SK-N-SH (cell line): ENCODE measurements around the gene SGTA. TPM values are rescaled to one million over a fixed set of nuclear protein-coding genes. Genes with fewer than 3 reads are reported as not detected.

Source experiments
- CTCF ChIA-PET: fragments of 300-600, 350-600 bp; formaldehyde crosslinking; extraction: SDS; loops from one replicate; lab custom pipeline; 2021; lab: Yijun Ruan, JAX
- POLR2A ChIA-PET: fragments of 350-600 bp; sonication (Branson Sonifier 250); formaldehyde crosslinking; extraction: SDS; loops from one replicate; lab custom pipeline; 2020; ENCODE audit warnings: antibody characterized with exemption, inconsistent platforms; lab: Yijun Ruan, JAX
- DNase-seq: peaks from one replicate; pipeline ENCODE4 v3.0.0; 2012
- H2AFZ ChIP-seq: fragments of 200-600 bp; sonication (generic); 2 replicates; pipeline ENCODE4 v1.8.1; 2016; ENCODE audit warnings: antibody characterized with exemption, mild to moderate bottlenecking, low read depth
- H3F3A ChIP-seq: fragments of 200-600 bp; sonication (generic); replicated peaks from 2 replicates; pipeline ENCODE3; 2016; ENCODE audit warnings: antibody characterized with exemption, mild to moderate bottlenecking; ENCODE audit not compliant: insufficient read depth
- H3K27ac ChIP-seq, 2 experiments: fragments of 200-500 bp in 1 of 2; fragments of 200-600 bp in 1 of 2; sonication (Bioruptor generic) in 1 of 2; sonication (generic), shearing (Covaris generic) in 1 of 2; 2 replicates each; pipeline versions ENCODE4 v1.5.1 to v1.6.1; 2014 to 2016; ENCODE audit warnings: low read depth in 2 of 2, inconsistent platforms in 1 of 2, low read length in 1 of 2, mild to moderate bottlenecking in 1 of 2, mixed read lengths in 1 of 2
- H3K27me3 ChIP-seq: fragments of 200-600 bp; sonication (generic), shearing (Covaris generic); 2 replicates; pipeline ENCODE4 v1.6.1; 2016; ENCODE audit warnings: mixed run types; ENCODE audit not compliant: insufficient read depth
- H3K36me3 ChIP-seq, 2 experiments: fragments of 200-500 bp in 1 of 2; fragments of 200-600 bp in 1 of 2; sonication (Bioruptor generic) in 1 of 2; sonication (generic) in 1 of 2; replicated peaks in 1 of 2; 2 replicates each; pipeline versions ENCODE3 to v1.5.1; 2014 to 2016; ENCODE audit warnings: low read length in 1 of 2, mild to moderate bottlenecking in 1 of 2; ENCODE audit not compliant: insufficient read depth in 2 of 2, control insufficient read depth in 1 of 2
- H3K4me1 ChIP-seq, 2 experiments: fragments of 200-500 bp in 1 of 2; fragments of 200-600 bp in 1 of 2; sonication (Bioruptor generic) in 1 of 2; sonication (generic), shearing (Covaris generic) in 1 of 2; 2 replicates each; pipeline versions ENCODE4 v1.5.1 to v1.6.1; 2014 to 2016; ENCODE audit warnings: low read depth in 1 of 2, low read length in 1 of 2, mixed run types in 1 of 2; ENCODE audit not compliant: insufficient read depth in 2 of 2, control insufficient read depth in 1 of 2
- H3K4me2 ChIP-seq: fragments of 200-600 bp; sonication (generic), shearing (Covaris generic); 2 replicates; pipeline ENCODE4 v1.6.1; 2017; ENCODE audit warnings: mixed run types
- H3K4me3 ChIP-seq, 2 experiments: fragments of 200-500 bp in 1 of 2; fragments of 200-600 bp in 1 of 2; sonication (Bioruptor generic) in 1 of 2; sonication (generic), shearing (Covaris generic) in 1 of 2; 2 replicates each; pipeline versions ENCODE4 v1.5.1 to v1.8.1; 2014 to 2016; ENCODE audit warnings: low read depth in 2 of 2, inconsistent platforms in 1 of 2, low read length in 1 of 2, mild to moderate bottlenecking in 1 of 2, mixed read lengths in 1 of 2, moderate library complexity in 1 of 2
- H3K79me2 ChIP-seq: fragments of 200-600 bp; sonication (generic); 2 replicates; pipeline ENCODE4 v1.8.1; 2017; ENCODE audit warnings: mild to moderate bottlenecking; ENCODE audit not compliant: insufficient read depth
- H3K9ac ChIP-seq: fragments of 200-600 bp; sonication (generic); 2 replicates; pipeline ENCODE4 v1.6.1; 2017; ENCODE audit warnings: mixed run types
- H3K9me2 ChIP-seq: fragments of 200-600 bp; sonication (generic); 2 replicates; pipeline ENCODE4 v1.6.1; 2017; ENCODE audit warnings: mixed run types
- H3K9me3 ChIP-seq: fragments of 200-600 bp; sonication (generic); 2 replicates; pipeline ENCODE4 v1.6.1; 2017; ENCODE audit warnings: mixed run types, mild to moderate bottlenecking, moderate library complexity
- H4K20me1 ChIP-seq: fragments of 200-600 bp; sonication (generic); 2 replicates; pipeline ENCODE4 v1.6.1; 2017; ENCODE audit warnings: mild to moderate bottlenecking, mixed run types; ENCODE audit not compliant: insufficient read depth
- ELF1 ChIP-seq: IDR thresholded peaks from 2 replicates; pipeline ENCODE4 v1.4.0; 2012
- EP300 ChIP-seq, 2 experiments: IDR thresholded peaks; 2 replicates each; pipeline versions ENCODE4 v1.4.0 to v1.6.1; 2012; ENCODE audit warnings: borderline replicate concordance in 1 of 2, low read depth in 1 of 2, low read length in 1 of 2
- GATA2 ChIP-seq: sonication (generic); formaldehyde crosslinking; IDR thresholded peaks from 2 replicates; pipeline ENCODE4 v1.5.0; 2020; ENCODE audit warnings: mild to moderate bottlenecking, missing genetic modification reagents
- MXI1 ChIP-seq: IDR thresholded peaks from 2 replicates; pipeline ENCODE4 v1.6.1; 2012; ENCODE audit warnings: mild to moderate bottlenecking, low read depth, low read length, improper control_type of control experiment
- NFIC ChIP-seq: IDR thresholded peaks from 2 replicates; pipeline ENCODE4 v1.4.0; 2012; ENCODE audit warnings: borderline replicate concordance
- RCOR1 ChIP-seq: fragments of 150-350 bp; IDR thresholded peaks from 2 replicates; pipeline ENCODE4 v1.6.1; 2017; ENCODE audit warnings: antibody characterized with exemption, low read length
- REST ChIP-seq: IDR thresholded peaks from 2 replicates; pipeline ENCODE4 v1.6.1; 2012; ENCODE audit warnings: mild to moderate bottlenecking, low read depth, low read length, moderate library complexity
- TCF12 ChIP-seq: IDR thresholded peaks from 2 replicates; pipeline ENCODE4 v1.4.0; 2012
- USF1 ChIP-seq: IDR thresholded peaks from 2 replicates; pipeline ENCODE4 v1.4.0; 2012; ENCODE audit warnings: low read depth, borderline replicate concordance
- WGBS: methylation state at CpG from one replicate; pipeline ENCODE4 v1.1.6; 2017; ENCODE audit warnings: low lambda C conversion rate; 5-methylcytosine and 5-hydroxymethylcytosine counted together
- polyA plus RNA-seq, 3 experiments: library from polyadenylated mRNA; depleted of rRNA; stranded (reverse); fragments of >200 nt; gene quantifications; 2 replicates each; pipeline ENCODE4 v1.2.3, GENCODE V29; 2012

The SGTA gene
- polyA plus RNA-seq, 1 of the 3 experiments (the other 2 are of a cell fraction) = 78.4 TPM

DNA sequence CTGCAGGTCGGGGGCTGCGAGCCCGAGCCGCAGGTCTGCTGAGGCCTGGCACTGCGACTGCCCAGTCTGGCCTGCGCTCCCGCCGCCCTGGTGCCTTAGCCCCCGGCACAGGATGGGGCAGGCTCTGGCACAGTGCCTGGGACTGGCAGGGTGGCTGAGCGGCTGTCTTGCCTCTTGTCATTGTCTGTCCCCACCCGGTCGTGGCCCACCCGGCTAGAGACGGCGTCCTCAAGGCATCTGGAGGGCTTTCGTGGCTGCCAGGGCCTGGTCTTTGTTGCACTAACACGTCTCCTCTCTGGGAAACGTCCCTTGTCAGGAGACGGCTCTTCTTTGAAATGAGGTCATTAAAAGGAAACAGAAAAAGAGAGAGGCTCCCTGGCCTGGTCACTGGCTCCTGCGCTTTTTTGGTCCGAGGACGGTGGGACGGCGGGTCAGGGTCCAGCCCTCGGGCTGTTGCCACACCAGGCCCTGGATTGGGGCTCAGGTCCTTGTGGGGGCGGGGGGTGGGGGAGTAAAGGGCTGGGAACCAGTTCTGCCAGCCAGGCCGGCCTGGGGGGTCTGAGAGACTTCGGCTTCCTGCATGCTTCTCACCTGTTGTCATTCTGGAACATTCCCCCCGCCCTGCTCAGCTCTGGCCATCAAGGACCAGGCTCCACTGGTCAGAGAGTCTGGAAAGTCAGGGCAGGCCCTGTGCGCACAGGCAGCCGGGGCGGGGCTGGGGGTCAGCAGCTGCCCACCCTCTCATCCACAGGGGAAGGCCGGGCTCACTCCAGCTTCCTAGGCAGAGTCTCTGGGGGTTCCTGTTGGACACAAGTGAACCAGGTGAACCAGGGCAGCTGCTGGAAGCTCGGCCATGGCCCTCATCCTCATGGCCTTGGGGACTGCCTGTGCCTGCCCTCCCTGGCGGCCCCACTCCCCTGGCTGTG is 30.4 kb upstream of the SGTA start:
- Histone ChIP-seq H3K36me3 (peaks cover 3 to 40% of the 10 kb centered on the region in 2 experiments), H3F3A (no peaks in the 10 kb centered on the region), H3K27ac (peak overlapping the region in 1 of 2 experiments; percentile 86; a peak in 2 of 4 replicates), H3K9me2 (no peaks in the 10 kb centered on the region), H3K4me2 (no peak overlapping the region), H3K4me1 (peaks cover 0 to 23% of the 10 kb centered on the region in 2 experiments; a peak in 1 of 4 replicates), H3K79me2 (no peaks in the 10 kb centered on the region), H3K9me3 (no peaks in the 10 kb centered on the region), H3K9ac (no peak overlapping the region), H3K4me3 (no peak overlapping the region), H2AFZ (no peak overlapping the region), H3K27me3 (no peaks in the 10 kb centered on the region), H4K20me1 (no peaks in the 10 kb centered on the region)
- WGBS = 81% methylated on average over 23 of the region's 35 CpGs
- 0 out of 2 replicates have a peak, but pooled peaks have one; percentile 36 for TF ChIP-seq MXI1
- TF ChIP-seq USF1 = no peak
- TF ChIP-seq NFIC = no peak
- TF ChIP-seq EP300 (IDR thresholded peaks at IDR 0.05; ENCODE audit: borderline replicate concordance in 1 of 2, low read depth in 1 of 2, low read length in 1 of 2) = 0 out of 4 replicates have a peak, but pooled peaks of 1 of the 2 experiments have one; percentile 24
- TF ChIP-seq REST = no peak
- no peak for TF ChIP-seq TCF12
- TF ChIP-seq ELF1 = no peak
- TF ChIP-seq GATA2 (CRISPR knock-in tag) = no peak
- no peak for TF ChIP-seq RCOR1
- ChIA-PET POLR2A (interaction anchor here (1.0 kb wide), 1 partner anchor 30 kb away, joined by 3 read pairs; the partner anchor contains the start of gene SGTA), CTCF (interaction anchor here (0.8 to 2.4 kb wide), 3 partner anchors 11 to 295 kb away, joined by 3 to 6 read pairs (median 4); no protein-coding TSS in a partner anchor)
- peak; percentile 94 for DNase-seq
